B cell (primary cell): ENCODE data around the gene TMC5.

Experiments used
- CTCF ChIP-seq: fragments of 200-600 bp; IDR thresholded peaks from one replicate; pipeline ENCODE4 v1.8.0; 2022; ENCODE audit warnings: antibody characterized with exemption, mild to moderate bottlenecking
- EZH2 ChIP-seq: IDR thresholded peaks from 2 replicates; pipeline ENCODE4 v1.6.1; 2012; ENCODE audit warnings: borderline replicate concordance, low read depth, mild to moderate bottlenecking, moderate library complexity, low read length; ENCODE audit not compliant: insufficient read depth, poor library complexity, severe bottlenecking

- TF ChIP-seq CTCF (no peak), EZH2 (no peak)
These were observed 41.2 kb downstream of the TMC5 start for GRCh38 chr16:19458722-19459379.
